Activated CD4-positive, CD25-positive, alpha-beta regulatory T cell treated with anti-CD3 and anti-CD28 coated beads, Interleukin-2, amount 50 U/mL, for 16 hours (primary cell): Measurements from ENCODE around the gene CACNA1B.

Source experiments
- DNase-seq: peaks from one replicate; pipeline ENCODE4 v3.0.0-alpha.2; 2020; ENCODE audit warnings: low read depth, low spot score

CACNA1B gene

DNA sequence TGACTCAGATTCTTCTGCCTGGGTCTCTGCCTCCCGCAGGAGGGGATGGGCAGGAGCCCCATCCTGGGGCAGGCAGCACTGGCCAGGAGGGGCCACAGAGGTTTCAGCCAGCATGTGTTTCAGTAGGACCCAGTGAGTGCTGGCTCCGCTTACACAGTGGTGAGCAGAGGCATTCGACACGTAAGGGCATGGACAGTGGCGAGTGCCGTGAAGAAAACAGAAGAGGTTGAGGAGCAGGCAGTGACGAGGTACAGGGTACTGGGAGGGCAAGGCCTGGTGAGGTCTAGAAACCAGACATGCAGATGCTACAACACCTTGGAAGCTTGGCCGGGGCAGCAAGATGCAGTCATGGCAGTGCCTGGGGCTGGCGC, 41.5 kb downstream of the CACNA1B start:
- DNase-seq, result no peak

DNA sequence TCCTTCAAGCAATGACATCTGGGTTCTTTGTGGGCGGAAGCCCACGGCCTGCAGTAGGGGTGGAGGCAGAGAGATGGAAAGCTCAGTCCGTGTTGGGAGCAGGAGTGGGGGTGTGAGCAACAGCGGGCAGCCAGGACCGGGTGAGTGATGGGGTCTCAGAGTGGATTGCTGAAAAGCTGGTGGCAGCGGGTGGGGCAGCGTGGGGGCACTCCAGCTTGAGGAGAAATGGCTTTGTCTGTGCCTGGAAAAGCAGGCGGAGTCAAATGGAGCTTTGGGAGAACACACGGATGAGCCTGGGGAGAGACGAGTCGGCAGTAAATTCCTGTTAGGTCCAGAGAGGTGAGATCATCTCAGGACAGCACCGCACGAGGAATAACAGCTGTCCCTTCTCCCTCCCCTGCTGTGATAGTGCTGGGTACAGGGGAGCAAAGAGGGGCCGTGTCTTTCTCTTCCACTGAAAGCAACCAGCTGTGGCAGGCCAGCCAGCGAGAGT, 42.1 kb downstream of the CACNA1B start:
- DNase-seq, result no peak

DNA sequence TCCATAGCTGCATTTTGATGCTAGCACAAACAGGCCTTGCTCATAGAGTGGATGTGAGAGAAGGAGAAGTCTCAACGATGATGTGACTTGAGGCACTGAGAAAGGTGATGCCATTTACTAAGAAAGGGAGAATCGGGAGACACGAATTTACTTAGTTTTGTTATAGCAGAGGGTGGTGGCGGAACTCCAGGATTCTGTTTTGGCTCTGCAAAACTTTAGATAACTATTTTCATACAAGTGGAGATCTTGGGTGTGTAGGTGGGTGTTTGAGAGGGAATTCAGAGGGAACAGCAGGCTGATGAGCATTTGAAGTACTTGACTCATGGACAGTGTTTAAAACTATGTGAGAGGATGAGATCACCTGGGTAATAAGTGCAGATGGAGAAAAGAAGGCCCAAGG, 43.2 kb downstream of the CACNA1B start:
- DNase-seq, result no peak

DNA sequence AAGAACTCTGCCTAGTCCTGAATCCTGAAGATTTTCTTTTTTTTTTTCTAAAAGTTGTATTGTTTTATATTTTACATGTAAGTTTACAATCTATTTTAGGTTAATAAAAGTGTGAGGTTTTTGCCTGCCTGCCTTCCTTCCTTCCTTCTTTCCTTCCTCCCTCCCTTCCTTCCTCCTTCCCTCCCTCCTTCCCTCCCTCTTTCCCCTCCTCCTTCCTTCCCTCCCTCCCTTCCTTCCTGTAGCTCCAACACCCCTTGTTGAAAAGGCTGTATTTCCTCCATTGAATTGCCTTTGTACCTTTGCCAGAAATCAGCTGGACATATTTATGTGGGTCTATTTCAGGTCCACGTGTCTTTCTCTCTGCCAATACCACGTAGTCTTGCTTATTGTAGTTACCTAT, 46.6 kb downstream of the CACNA1B start:
- DNase-seq, result no peak

DNA sequence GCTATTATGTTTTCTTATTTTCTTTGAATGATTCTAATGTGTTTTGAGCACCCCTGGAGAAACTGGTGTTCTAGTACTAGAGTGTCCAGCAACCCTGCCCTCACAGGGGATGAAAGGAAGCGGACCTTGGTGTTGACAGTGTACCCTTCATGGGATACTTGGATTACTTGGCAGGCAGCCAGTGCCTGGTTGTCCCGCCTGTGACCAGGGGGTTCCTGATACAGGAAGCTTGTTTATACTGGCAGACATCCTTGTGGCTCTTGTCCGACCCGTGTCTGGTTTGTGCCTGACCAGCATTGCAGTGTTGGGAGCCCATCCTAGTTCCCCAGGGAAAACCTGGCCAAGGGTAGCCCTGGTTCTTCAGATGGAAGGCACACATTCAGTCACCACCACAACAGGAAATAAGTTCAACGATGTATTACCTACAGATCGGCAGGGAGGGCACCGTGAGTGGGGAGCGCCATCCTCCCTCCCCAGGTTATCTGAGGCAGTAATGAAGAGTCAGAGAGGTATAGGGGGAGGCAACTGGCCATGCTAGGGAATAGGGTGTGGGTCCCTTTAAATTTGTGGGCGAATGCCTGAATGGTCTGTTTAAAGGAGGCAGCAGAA, 47.3 kb downstream of the CACNA1B start:
- no peak for DNase-seq

DNA sequence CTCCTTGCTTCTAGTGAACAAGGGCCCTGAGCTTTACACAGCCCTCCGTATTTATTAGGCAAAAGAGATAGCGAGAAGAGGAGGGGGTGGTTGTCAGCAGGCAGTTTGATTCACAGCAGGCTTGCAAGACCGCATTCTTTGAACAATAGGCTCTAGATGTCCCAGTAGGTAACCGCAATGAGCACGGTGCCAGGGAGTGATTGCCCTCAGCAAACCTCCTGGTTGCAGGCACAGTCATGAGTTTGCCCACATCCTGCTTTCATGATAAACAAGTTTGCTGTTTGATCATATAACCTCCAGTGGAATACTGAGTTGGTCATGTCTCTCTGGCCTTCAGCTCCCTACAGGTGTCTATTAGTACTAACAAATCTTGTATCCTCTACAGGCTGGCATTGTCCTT, 66.1 kb downstream of the CACNA1B start:
- DNase-seq, result no peak

DNA sequence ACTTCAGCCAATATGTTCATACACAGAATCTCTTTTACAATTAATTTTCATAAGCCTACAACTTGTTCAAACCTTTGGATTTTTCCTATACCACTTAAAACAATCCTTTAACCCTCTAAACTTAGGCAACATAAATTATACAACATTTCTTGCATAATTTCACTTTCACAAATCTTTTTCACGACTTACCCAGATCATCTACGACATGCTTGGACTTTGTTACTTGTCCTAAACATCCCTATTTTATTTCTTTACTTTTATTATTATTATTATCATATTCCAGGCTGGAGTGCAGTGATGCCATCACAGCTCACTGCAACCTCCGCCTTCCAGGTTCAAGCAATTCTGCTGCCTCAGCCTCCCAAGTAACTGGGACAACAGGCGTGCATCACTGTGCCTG, 68.0 kb downstream of the CACNA1B start:
- no peak for DNase-seq

DNA sequence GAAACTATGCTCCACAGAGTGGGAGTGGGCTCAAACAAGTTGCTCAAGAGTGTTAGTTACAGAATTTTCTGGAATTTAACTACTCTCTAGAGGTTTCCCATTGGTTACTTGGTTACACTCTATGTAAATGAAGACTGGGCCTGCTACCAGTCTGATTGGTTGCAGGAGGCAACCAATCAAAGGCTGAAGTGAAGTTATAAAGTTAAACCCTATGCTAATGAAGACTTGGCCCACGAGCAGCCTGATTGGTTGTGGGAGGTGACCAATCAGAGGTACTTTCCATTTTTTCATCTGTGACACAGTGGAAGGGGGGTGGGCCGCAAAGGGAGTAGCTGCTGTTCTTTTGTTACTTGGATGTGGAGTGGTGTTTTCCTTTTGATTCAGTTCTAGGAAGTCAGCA, 69.4 kb downstream of the CACNA1B start:
- DNase-seq, result no peak

DNA sequence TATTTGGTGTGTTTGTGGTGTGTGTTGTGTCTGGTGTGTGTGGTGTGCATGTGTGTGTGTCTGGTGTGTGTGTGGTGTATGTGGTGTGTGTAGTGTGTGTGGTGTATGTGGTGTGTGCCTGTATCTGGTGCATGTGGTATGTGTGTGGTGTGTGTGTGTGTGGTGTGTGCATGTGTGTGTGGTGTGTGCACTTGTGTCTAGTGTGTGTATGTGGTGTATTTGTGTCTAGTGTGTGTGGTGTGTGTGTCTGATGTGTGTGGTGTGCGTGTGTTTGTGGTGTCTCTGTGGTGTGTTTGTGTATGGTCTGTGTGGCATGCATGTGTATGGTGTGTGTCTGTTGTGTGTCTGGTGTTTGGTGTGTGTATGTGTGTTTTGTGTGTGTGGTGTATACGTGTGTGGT, 71.1 kb downstream of the CACNA1B start:
- no peak for DNase-seq

DNA sequence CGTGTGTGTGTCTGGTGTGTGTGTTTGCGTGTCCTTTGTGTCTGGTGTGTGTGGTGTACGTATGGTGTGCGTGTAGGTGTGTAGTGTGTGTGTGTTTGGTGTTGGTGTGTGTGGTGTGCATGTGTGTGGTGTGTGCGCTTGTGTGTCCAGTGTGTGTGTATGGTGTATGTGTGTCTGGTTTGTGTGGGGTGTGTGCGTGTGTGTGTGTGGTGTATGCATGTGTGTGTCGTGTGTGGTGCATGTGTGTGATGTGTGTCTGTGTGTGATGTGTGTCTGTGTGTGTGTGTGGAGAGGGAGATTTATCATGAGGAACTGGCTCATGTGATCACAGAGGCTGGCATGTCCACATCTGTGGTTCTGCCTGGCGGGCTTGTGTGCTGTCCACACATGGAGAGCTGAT, 71.7 kb downstream of the CACNA1B start:
- no peak for DNase-seq

DNA sequence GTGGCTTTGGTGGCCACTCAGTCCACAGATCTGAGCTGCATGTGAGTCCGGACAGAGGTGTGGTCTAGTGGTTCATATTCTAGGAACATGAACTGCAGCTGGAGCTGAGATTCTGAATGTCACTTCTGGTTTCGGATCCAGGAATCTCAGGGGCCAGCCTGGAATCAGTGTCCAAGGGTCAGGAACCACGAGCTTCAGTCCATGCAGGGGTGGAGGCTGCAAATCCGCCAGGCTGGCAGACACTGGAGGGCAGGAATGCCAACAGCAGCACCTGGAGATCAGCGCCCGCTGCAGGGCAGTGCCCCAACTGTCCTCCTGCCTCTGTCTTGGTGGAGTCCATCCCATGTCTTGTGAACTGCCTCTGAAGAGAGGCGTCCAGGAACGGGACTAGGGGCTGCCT, 73.5 kb downstream of the CACNA1B start:
- DNase-seq, result no peak

DNA sequence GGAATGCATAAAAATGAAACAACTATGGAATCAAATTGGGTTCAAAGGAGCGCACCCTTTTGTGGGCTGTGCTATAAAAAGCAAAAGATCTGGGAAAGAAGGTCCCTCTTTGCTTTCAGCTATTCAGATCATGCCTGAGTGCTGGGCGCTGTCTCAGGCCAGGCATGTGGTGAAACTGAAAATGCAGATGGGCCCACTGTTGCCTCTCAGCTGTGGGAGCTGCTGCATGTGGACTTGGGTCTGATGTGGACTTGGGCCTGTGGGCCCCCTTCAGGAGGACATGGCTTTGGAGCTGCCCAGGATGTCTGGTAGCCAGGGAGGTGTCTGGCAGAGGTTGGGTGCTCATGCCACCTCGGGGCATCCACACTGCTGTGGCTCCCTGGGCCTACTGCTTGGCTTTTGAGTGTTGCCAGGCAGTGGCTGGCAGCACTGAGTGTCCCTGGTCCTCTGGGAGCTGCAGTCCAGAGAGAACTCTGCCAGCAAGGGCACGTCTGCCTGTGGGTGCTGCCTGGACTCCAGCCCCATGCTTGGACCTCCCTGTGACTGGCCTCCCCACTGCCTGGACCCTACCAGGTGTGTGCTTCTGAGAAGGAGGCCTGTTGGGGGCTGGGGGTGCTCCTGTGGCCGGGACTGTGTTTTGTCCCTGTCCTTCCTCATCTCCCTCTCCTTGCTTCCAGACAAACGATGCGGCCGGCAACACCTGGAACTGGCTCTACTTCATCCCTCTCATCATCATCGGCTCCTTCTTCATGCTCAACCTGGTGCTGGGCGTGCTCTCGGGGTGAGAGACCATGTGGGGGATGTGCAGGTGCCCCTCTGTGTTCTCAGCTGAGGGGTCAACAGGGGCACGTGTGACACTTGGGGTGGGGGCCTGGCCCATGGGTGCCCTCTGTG, 74.3 kb downstream of the CACNA1B start:
- no peak for DNase-seq

DNA sequence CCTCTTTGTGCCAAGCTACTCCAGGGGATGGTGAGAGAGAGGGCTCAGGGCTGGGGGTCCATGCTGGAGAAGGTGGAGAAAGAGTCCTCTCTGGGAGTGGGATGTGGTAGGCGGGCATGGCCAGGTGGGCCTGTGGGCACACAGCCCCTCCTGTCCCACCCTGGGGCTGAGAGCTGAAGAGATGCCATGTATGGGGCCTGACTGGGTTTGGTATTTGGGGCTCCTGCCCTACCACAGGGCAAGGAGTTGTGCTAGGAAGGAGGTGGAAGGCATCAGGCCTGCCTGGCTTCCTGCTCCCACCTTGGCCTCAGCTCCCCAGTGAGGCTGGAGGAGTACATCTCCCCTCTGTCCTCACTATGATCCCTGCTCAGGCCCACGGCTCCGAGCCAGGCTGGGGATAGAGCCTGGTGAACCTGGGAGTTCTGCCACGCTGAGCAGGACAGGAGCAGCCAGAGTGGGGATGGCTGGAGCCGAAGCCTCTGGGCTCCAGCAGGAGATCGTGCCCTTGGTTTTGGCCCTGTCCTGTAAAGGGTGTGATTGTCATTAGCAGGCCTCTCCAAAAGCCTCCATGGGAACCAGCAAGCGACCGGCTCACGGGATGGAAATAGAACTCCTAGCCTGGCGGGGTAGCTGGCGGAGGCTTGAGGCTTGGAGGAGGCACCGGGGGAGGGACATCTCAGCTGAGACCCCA, 75.5 kb downstream of the CACNA1B start:
- no peak for DNase-seq

DNA sequence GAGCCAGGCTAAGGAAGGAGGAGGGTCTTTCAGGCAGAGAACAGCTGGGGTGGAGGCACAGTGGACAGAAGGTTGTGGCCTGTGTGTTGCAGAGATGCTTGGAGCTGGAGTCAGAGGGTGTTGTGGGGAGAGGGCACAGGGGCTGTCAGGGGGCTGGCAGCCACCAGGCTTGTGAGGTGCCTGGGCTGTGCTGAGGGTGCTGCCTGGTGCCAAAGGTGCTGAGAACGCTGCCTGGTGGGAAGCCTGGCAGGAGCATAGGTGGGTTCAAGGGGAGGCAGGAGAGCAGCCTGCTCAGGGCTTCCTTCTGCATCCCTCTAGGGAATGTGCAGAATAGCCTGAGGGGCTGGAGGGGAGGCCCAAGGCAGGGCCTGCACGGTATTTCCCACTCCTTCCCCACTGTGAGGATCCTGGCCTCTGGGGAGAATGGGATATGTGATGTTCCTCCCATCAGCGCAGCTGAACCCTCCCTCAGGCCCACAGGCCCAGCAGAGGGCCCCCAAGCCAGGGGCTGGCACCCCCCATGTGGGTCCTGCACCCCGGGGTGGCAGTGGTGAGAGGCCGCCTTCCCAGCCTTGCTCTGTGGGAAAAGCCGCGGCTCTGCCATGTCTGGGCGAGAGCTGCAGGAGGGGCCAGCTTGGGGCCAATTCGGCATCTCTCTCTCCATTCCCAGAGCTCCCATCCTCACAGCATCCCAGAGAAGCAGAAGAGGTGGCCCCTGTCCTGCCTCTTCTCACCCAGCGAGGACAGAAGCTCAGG, 76.3 kb downstream of the CACNA1B start:
- DNase-seq, result no peak

DNA sequence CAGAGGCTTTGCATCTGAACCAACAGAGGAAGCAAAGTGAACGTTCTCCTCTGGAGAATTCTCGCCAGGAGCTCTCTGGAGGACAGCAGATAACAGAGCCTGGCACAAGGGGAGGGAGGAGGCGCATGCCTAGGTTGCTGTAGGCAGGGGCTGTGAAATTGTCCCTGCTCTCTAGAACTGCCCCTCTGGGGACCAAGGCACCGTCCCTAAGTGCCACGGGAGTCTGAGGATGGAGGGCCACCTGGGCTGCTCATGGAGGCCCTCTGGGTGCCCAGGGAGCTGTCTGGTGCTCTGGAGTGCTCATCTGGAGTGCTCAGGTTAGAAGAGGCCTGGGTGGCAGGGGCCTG, 77.6 kb downstream of the CACNA1B start:
- DNase-seq, result no peak

DNA sequence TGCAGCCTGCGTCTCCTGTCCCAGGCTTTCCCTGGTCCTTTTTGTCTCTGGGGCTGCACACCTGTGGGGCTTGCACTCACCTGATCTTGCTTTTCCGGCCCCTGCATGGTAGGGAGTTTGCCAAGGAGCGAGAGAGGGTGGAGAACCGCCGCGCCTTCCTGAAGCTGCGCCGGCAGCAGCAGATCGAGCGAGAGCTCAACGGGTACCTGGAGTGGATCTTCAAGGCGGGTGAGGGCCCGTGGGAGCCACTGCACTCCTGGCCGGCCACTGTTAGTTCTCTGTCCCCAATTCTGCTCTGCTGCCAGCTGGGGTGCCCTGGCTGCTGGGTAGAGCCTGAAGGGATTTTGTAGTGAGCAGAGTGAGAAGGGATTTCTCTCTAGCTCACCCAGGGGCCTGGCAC, 78.0 kb downstream of the CACNA1B start:
- DNase-seq, result no peak

DNA sequence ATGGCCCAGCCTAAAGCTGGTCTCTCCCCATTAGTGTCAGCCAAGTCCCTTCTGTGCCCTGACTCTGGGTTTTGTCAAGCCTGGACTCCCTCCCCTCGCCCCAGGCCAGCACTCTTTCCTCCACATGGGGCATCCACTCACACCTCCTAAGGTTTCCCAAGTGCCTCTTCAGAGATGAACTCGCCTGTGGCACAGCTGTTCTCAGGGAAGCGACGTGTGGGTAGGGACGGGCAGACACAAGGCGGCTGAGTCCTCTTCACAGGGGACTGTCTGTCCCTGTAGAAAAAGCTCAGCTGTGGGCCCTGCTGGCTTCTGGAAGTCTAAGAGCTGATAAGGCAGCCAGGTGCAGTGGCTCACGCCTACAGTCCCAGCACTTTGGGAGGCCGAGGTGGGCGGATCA, 78.5 kb downstream of the CACNA1B start:
- DNase-seq, result no peak

DNA sequence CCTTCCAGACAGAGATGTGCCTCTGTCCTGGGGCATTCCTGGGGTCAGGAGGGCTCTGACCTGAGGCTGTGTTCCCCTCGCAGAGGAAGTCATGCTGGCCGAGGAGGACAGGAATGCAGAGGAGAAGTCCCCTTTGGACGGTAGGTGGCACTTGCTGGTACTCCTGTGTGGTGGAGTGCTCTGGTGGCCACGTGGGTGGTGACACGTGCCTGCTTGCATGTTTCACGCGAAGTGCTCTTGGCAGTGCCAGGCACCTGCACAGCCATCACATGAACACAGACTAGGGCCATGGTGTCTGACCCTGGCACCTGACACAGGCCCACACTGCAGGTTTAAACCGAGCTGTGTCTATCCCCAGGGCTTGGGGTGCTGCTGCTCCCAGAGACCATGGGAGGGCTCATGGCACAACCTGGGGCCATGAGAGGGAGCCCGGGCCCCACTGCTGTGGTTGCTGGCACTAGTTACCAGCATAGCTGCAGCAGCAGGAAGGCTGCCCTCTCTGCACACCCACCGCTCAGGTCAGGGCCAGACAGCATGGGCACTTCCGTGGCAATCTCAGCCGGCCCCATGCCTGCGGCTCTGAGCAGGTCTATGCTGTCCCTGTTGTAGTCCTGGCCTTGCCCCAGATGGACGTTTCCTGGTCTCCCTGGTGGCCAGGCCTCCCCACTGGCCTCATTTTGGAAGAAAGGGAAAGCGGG, 79.3 kb downstream of the CACNA1B start:
- no peak for DNase-seq

DNA sequence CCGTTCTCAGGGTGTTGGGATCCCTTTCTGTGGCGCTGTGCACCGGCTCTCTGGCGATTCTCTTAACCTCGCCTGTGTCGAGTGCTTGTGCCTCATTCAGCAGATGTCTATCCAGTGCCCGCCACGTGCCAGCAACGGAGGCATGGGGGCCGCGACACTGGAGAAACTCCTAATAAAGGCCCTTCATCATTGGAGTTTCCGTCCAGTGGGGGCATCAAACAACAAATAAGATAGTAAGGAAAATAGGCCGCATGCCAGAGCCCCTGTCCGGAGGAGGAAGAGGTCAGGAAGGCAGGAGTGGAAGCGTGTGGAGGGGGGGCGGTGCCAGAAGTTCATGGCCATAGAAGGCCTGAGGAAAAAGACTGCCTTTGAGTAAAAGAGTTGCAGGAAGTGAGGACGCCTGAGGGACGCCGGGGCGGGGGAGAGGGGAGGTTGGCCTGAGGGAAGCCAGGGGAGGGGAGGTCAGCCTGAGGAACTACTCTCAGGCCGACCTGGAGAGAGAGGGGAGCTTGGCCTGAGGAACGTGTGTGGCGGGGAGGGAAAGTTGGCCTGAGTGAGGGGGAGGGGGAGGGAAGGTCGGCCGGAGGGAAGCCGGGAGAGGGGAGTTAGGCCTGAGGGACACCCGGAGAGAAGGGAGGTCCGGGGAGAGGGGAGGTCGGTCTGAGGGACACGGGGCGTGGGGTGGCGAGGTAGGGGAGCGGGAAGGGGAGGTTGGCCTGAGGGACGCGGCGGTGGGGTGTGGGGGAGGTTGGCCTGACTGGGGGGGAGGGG, 82.2 kb downstream of the CACNA1B start:
- DNase-seq, result no peak

DNA sequence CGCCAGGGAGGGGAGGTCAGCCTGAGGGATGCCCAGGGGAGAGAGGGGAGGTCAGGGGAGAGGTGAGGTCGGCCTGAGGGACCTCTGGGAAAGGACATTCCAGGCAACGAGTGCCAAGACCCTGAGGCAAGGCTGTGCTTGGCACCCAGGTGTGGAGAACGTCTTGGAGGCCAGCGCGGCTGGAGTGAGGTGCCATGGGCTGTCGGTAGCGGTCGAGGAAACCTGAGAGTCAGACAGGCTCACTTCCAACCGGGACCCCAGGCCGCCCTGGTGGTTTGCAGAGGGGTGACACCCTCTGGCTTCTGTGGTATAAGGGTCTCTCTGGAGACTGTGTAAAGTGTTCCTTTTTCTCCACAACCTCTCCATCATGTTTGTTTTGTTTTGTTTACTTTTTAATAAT, 82.9 kb downstream of the CACNA1B start:
- no peak for DNase-seq

DNA sequence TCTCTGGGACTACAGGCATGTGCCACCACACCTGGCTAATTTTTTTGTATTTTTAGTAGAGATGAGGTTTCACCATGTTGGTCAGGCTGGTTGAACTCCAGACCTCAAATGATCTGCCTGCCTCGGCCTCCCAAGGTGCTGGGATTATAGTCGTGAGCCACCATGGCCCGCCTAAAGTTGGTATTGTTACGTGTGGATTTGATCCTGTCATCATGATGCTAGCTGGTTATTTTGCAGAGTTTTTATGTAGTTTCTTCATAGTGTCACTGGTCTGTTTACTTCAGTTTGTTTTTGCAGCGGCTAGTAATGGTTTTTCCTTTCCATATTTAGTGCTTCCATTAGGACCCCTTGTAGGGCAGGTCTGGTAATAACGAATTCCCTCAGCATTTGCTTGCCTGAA, 85.9 kb downstream of the CACNA1B start:
- no peak for DNase-seq
